GM19240 (cell line): ENCODE data around the gene PARP8.

ENCODE experiments used
- DNase-seq: peaks from one replicate; pipeline ENCODE4 v3.0.0; 2011; ENCODE audit warnings: low spot score; ENCODE audit not compliant: insufficient read length

Gene PARP8

DNA sequence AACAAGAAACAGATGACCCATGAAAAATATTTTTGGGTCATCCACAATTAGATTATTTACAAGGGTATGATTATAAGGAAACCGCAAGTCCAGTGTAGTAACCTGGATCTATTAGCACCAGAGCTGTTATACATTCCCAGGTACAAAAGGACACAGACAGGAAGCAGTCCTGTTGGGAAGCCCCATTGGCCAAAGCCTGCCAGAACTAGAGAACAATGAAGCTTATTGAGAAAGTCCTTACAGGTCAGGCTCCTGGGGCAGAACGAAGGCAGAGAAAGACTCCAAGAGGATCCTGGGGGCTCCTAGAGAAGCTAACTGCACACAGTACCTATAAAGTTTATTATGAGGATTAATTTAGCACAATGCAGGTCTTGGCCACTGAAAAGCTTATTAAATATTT is 169.9 kb downstream of the PARP8 start:
- no peak for DNase-seq

DNA sequence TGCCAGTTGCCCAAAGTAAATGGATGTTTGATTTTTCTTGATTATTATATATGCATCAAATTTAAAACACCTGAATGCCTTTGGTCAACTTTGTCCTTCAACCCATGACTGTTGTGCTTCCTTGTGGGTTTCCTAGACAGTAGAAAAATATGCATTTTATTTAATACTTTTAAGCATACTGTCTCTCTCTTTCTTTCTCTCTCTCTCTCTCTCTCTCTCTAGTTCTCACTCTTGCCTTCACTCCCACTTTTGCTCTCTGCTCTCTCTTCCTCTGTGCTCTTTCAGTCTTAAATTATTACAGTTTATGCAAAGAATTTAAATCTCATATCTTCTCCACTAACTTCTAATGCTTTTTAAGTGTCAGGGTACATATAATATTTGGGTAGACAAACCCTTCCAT is 173.0 kb downstream of the PARP8 start:
- DNase-seq: no peak

DNA sequence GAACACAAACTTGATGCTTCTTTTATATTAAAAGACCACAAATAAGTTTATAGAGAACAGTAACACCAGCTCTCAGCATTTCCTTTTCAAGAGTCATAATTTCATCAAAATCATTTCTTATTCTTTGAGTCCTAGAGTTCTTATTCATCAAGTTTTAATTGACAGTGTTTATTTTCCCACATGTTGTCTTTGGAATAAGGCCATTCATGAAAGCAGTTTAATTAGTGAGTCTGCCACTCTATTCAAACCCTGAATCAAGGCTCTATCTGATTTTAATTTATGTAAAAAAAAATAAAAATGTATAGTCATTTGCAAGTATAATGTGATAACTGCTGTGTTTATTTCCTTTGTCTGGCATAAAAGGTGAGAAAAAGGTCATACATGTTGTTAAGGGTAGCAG is 176.7 kb downstream of the PARP8 start:
- DNase-seq: no peak

DNA sequence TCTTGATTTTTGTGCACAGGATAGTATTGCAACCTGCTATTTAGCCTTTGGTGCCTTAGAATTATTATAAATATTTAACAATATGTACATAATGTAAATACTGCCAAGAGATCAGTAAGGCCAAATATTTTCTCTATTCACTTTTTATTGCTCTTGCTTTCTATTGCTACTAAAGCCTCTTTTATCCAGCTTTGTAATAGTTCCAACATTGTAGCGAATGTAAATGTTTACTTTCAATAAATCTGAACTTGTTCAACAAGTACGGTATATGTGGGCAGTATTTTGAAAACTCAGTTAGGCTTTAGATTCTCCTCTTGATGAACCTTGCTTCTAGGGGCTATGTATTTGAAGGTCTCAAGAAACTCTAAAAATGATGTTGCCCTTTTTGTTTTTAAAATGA is 179.8 kb downstream of the PARP8 start:
- DNase-seq: no peak

DNA sequence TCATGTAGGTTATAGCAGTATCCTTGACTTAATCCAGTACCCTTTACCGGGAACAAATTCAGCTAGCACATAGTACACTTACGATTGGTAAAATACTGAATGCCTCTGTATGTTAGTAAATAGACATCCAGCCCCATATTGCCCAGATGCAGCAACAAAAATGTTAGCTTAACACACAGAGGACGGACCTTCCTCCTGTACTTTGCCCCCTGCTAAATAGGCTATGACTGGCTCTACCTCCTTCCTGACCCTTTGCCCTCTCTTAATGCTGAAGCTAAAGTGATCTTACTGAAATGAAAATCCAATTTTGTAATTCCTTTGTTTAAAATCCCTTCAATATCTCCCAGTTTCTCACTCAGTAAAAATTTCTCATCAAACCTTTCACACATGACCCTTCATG is 183.1 kb downstream of the PARP8 start:
- DNase-seq: no peak

DNA sequence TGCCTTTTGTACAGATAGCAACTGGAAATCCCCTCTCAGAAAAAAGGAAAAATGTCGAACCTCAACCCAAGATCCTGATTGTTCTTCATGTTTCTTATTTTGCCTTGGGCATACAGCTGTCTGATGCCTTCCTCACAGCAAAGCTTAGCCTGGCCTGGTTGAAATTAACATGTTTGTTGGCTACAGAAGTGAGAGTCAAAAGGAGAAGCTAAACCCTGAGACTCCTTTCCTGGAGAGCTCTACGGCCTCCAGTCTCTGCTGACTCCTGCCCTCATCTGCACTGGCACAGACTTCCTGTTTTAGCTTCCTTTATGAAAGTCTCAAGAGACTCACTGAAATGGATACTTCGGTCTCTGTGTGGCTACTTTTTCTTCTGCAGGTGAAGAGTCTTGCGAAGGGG is 186.7 kb downstream of the PARP8 start:
- DNase-seq: peak; percentile 5

DNA sequence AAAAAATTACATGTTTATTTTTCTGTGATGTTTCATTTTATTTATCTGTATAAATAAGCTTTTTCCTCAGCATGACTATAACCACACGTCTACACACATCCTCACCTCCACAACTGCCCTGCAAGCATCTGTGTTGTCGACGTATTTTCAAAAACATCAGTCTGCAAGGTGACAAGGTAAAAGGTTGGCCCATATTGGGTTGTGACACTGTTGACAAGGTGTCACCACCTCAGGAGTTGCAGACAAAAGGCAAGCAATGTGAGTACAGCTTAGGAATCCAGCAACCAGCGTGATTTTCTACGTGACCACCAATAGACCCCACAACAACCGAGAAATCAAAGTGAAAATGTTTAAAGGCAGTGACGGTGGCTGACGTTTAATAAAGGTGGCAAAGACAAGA is 187.6 kb downstream of the PARP8 start:
- no peak for DNase-seq

DNA sequence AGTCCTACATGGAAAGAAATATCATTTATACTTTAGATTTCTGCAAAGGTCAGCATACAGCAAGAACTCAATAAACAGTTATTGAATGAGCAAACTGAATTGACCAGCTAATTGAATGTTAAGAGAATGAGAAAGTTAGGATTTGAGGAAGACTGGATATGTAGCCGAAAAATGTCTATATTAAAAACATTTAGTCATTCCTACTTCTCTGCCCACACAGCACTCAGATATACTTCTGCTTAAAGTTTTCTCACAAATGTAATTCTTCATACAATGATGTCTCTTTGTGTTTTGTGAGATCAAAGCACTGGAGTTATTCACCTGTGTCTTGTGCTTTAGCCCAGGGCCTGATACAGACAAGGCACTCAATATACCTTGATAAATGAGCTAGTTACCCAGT is 188.6 kb downstream of the PARP8 start:
- no peak for DNase-seq

DNA sequence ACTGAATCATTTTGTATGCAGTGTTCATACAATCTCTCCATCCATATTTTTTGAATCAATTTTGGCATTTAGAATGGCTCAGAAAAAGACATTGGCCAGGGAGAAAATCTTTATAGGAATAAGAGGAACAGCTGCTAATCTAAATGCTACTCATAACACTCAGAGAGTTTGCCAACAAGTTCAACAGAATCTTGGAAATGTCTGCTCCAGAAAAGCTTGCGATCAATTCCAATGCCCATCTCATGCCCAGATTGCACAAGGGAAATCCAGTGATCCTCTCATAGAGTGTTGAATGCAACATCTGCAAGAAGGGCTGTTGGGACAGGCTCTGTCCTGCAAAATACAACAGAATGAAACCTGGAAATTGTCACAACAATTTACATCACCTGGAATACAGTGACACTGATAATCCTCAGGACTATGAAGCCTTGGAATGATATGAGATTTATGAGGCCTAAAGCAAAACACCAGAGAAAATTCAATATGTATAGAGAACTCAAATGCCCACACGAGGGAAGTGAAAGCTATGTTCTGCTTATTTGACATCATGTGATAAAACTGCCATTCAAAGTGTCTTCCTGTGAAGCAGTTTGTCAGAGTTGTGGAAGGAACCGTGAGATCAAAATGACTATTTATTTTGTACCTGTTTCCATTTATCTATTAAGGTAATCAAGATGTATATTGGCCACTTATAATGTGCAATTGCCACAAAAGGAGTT is 190.1 kb downstream of the PARP8 start:
- DNase-seq: peak; percentile 6

DNA sequence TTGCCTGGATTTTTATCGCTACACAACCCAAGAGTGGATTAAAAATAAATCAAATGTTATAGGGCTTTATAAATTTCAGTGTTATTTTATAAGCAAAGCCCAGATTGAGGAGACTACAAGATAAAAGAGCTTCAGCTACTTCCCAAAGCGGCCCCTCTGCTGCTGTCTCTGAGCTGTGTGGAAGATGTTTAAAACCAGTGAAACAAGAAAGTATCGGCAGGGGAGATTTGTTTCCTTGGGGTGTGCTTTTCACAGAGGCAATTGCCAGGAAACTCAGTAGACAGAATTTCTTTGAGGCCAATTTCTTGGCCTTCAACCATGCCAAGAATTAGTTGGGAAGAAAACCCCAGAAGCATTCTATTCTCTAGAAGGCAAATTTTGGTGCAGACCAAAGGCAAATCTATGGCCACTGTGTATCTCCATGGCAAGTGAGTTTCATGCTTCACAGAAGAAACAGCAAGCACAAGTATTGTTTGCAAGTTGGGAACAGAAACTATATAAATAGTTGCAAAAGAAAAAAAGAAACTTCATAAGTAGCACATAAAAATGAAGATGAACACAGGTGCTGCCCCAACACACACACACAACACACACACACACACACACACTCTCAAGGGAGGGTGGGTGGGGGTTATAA is 197.2 kb downstream of the PARP8 start:
- no peak for DNase-seq

DNA sequence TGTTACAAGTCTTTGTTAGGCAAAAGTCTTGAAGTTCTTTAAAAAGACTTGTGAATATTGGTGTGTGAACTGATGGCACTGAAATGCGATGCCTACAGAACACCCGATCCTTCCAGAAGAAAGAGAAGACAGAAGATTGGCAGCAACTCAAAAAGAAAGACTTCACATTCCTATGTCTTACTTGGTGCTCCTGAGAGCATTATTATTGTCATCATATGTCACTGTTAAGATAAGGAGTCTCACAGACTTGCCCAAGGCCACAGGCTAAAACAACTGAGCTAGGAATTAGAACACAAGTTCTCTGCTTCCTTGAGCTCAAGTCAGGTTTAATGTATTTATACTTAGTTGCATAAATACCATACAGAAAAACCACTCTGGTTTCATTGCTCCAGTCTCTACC is 198.0 kb downstream of the PARP8 start:
- no peak for DNase-seq

DNA sequence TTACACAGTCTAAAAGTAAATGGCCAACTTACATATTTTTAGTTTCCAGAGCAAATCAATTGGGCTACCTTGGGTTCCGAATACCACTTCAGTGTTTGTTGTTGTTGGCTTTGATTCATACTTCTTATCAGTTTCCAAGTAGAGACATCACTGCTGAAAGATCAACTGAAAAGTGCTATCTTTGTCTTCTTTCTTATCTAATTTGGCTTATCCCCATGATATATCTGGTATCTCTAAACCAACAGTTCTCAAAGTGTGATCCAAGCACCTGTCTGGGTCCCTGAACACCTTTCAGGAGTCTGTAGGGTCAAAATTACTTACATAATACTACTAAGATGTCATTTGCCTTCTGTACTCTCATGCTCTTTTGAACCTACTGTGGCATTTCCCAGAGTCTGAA is 200.0 kb downstream of the PARP8 start:
- no peak for DNase-seq

DNA sequence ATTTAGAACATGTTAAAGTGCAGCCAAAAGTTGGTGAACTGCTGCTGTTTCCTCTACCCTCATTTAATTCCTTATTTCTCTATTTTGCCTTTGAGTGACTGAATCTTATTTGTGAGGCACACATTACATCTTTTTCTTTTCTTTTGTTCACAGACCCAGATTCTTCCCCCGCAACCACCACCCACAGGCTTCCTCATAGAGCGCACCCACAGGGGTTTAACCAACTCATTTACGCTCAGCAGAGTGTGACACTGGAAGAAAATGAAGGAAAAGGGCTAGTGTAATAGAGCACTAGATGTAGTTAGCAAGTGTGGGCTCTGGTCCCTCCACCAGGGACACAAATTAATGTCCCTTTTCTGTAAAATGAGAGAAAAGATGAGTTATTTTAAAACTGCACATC is 200.7 kb downstream of the PARP8 start:
- no peak for DNase-seq

DNA sequence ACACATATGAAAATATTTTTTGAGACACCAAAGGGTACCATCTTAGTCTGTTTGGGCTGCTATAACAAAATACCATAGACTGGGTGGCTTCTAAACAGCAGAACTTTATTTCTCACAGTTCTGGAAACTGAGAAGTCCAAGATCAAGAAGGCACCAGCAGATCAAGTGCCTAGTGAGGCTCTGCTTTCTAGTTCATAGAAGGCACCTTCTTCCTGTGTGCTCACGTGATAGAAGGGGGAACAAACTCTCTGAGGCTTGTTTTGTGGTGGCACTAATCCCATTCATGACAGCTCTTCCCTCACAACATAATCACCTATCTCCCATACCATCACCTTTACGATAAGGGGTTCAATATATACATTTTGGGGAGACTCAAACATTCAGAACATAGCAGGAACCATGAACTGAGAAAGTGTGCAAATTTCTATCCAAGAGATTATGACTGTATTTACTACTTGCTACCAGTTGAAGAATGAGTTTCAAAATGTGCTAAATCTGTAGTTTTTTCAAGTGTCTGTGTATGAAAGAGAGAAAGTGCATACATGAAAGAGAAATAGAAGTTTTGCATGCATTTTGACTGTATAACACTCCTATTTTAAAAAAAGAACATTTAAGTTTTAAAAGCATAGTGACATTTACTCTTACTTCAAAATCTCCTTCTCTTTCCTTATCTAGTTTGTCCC is 207.3 kb downstream of the PARP8 start:
- no peak for DNase-seq

DNA sequence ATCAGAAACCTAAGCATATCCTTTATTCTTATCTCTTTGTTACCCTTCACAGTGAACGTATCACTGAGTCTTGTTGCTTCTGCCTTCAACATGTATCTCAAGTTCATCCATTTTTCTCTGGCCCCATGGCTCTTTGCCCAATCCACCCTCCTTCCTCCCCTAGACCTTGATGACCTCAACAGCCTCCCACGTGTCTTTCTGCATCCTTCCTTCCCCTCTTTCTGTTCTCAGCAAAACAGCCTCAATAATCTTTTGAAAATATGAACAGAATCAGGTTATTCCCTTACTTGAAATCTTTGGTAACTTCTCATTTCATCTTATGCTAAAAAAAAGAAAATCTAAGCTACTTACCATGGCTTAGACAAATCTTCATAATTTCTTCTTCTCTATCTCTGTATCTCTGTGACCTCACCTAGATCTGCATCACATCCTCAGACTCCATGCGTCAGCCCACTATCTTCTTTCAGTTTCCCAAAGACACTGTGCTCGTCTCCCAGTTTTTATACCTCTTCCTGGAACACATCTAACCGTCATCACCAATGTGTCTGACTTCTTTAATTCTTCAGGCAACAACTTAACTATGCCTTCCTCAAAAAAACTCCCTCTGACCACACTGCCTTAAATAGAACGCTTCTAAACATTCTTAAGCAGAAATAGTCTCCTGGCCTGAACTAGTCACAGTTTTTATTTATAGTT is 208.0 kb downstream of the PARP8 start:
- no peak for DNase-seq

DNA sequence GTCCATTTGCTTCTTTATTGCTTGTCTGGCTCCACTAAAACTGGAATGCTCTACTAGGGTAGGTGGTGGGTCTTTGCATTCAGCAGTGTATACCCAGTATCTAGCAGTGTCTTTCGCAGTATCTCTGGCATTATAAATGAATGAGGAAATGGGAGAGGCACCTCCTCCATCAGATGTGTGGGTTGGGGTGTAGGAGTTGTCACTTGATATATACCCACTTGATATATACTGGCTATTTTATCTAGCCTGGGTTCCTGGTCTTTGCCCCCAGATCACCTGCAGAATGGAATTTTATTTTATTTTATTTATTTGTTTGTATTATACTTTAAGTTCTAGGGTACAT is 208.5 kb downstream of the PARP8 start:
- DNase-seq: no peak

DNA sequence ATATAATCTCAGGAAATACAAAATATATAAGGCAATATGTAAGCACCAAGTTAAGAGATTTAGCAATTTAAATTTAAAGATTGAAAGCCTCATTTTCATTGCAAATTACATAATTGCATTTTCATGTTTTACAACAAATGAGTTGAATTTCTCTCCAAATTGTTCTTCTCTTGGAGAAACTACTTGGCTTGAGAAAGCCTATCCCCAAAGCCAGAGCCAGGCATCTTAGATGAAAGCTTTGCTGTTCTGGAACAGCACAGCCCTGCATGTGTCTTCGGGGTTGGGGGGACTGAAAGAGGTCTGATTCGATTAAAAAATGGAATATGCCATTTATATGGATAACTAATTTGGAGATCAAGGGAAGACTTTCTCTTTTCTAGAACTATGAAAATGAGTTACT is 212.0 kb downstream of the PARP8 start:
- no peak for DNase-seq

DNA sequence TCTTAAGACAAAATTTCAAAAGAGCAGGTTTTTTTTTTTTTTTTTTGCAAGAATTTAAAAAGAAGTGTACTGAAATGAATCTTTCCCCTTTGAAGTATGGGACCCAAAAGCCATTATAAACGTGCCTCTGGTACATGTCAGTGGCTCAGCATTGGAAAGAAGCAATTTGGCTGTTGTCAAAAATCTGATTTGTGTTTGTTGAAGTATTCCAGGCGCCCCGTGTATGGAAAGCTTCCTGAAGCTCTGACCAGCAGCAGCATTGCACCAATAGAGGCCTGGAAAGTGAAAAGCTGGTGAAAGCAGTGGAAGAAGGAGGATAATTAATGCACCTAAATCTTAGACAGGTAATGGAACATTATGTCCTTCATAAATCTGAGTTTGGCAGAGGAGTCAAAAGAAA is 215.0 kb downstream of the PARP8 start:
- DNase-seq: no peak

DNA sequence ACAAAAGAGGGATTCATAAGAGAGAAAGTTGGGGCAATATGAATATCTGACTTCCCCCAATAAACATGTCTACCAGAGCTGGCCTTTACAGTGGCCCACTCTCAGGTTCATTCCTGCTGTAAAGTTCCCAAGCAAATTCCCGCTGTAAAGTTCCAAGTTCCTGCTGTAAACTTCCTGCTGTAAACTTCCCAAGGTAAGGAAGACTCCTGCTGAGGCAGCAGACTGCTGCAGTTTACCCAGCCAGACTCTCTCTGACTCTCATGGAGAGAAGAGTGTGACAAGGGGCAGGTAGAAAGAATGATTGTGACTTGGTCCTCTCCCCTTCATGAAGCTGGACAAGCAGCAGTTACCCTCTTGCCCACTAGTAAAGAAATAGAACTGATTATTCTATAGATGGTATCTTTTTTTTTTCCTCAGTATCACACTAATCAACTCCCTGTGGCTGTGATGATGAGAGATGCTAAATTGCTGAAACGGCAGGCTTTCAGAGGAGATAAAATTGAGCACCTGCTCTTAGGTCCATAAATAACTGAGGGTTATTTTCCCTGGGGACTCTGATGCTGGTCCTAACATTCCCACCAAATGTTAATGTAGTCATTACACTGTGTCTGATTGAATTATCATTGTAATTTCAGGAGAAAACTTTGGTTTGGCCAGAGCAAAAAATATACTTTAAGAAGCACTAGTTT is 220.4 kb downstream of the PARP8 start:
- DNase-seq: no peak

DNA sequence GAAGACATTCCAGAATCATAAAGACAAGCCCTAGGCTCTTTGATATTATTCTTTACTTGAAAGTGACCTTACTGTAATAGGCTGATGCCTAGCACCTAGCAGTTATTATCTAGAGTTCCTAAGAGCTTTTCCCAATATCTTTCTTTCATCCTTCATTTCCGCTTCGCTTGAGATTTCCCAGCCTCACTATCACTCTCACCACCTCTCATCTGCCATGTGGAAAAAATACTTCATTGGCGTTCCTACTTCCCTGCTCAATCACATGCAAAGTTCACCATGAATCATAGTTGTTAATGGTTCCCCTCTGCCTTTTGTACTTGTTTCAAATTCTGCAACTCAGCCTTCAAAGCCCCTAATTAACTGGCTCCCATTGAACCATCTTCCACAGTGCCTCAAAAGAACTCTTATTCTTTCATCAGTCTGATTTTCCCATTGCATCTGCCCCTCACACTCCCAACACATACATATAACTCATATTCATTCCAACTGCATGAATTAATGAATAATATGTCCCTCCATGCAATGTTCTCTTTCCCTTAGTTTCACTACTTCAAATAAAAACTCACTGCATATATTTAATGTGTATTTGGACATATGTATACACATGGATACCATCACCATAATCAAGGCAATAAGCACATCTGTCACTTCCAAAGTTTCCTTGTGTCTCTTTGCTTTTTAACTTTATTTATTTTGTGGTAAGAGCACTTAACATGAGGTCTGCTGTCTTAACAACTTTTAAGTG is 221.6 kb downstream of the PARP8 start:
- no peak for DNase-seq

DNA sequence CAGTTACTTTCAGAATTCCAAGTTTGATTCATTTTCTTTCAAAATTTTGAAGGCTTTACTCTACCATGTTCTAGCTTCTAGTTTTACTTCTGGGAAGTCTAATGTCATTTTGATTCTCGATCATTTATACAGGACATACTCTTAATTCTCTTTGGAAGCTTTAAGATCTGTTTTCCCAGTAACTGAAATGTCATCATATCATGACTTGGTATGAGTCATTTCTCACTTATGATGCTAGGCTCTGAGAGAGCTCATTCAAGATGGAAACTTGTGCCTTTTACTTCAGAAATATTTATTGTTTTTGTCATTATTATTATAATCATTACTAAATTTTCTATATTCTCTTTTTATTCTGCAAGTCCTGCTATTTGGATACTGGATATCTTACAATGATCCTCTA is 222.3 kb downstream of the PARP8 start:
- no peak for DNase-seq
